ENCODE measurements around the gene TMEM196.

DNA sequence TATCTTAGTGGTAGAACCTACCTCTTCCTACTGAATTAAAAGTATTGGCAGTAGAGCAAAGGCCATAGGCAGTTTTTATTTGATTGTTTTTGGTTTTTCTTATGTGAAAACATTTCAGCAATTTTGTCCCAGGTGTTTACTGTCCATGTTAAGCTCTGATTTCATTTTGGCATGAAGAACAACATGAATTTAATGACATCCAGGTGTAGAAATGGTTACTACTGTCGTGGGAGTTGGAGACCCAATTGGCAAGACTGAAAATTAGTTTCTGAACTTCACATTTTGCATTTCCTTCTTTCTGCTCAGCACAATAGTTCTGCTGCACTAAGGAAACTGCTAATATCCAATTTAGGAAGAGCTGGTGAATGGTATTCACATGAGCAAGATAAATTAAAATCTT lies 38.0 kb upstream of the TMEM196 start:
- TF ChIP-seq, protein P1, sequence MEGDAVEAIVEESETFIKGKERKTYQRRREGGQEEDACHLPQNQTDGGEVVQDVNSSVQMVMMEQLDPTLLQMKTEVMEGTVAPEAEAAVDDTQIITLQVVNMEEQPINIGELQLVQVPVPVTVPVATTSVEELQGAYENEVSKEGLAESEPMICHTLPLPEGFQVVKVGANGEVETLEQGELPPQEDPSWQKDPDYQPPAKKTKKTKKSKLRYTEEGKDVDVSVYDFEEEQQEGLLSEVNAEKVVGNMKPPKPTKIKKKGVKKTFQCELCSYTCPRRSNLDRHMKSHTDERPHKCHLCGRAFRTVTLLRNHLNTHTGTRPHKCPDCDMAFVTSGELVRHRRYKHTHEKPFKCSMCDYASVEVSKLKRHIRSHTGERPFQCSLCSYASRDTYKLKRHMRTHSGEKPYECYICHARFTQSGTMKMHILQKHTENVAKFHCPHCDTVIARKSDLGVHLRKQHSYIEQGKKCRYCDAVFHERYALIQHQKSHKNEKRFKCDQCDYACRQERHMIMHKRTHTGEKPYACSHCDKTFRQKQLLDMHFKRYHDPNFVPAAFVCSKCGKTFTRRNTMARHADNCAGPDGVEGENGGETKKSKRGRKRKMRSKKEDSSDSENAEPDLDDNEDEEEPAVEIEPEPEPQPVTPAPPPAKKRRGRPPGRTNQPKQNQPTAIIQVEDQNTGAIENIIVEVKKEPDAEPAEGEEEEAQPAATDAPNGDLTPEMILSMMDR (IDR thresholded peaks at IDR 0.05): no peak
- no peak for TF ChIP-seq POLR2A (IDR thresholded peaks at IDR 0.05)
- no peak for TF ChIP-seq EP300 (IDR thresholded peaks at IDR 0.05)
